Measurements from ENCODE around the gene WDR37. TPM values are rescaled to one million over a fixed set of nuclear protein-coding genes. Genes with fewer than 3 reads are reported as not detected.

WDR37 gene
- polyA plus RNA-seq, 2 donors = 4.3 to 5.0 TPM

- peaks cover 2 to 4% of the 10 kb centered on the region in 2 donors for H3K9me3 ChIP-seq (ENCODE audit: control insufficient read depth in 2 of 2, insufficient read depth in 1 of 2, low read depth in 1 of 2, low read length in 1 of 2)
- no peak overlapping the region for H3K4me3 ChIP-seq (ENCODE audit: low read depth in 1 of 2, low read length in 2 of 2)
- no peak overlapping the region for H3K27ac ChIP-seq (ENCODE audit: low read depth in 2 of 2, low read length in 1 of 2)
- H3K27me3 ChIP-seq (ENCODE audit: control insufficient read depth in 1 of 2, insufficient read depth in 2 of 2, low read length in 2 of 2) = no peaks in the 10 kb centered on the region
- H3K4me1 ChIP-seq (ENCODE audit: control insufficient read depth in 2 of 2, insufficient read depth in 2 of 2, low read length in 1 of 2) = no peaks in the 10 kb centered on the region
- 85% methylated on average over 10 of the region's 10 CpGs for WGBS, 2 donors
- peaks cover 0 to 2% of the 10 kb centered on the region in 2 donors for H3K36me3 ChIP-seq (ENCODE audit: control insufficient read depth in 2 of 2, insufficient read depth in 2 of 2, low read length in 1 of 2)
Measured at GRCh38 chr10:1137499-1138163, 81.4 kb downstream of the WDR37 start.

GRCh38 chr10:1138529-1138928, 82.3 kb downstream of the WDR37 start:
- no peak overlapping the region for H3K4me3 ChIP-seq (ENCODE audit: low read depth in 1 of 2, low read length in 2 of 2)
- no peak overlapping the region for H3K27ac ChIP-seq (ENCODE audit: low read depth in 2 of 2, low read length in 1 of 2)
- WGBS, 2 donors = 84 to 91% methylated on average over 1 of the region's 1 CpG
- peaks cover 2 to 4% of the 10 kb centered on the region in 2 donors for H3K9me3 ChIP-seq (ENCODE audit: control insufficient read depth in 2 of 2, insufficient read depth in 1 of 2, low read depth in 1 of 2, low read length in 1 of 2)
- no peaks in the 10 kb centered on the region for H3K4me1 ChIP-seq (ENCODE audit: control insufficient read depth in 2 of 2, insufficient read depth in 2 of 2, low read length in 1 of 2)
- H3K27me3 ChIP-seq (ENCODE audit: control insufficient read depth in 1 of 2, insufficient read depth in 2 of 2, low read length in 2 of 2) = no peaks in the 10 kb centered on the region
- no peaks in the 10 kb centered on the region for H3K36me3 ChIP-seq (ENCODE audit: control insufficient read depth in 2 of 2, insufficient read depth in 2 of 2, low read length in 1 of 2)

GRCh38 chr10:1141261-1141660, 85.1 kb downstream of the WDR37 start:
- H3K27ac ChIP-seq (ENCODE audit: low read depth in 2 of 2, low read length in 1 of 2) = no peak overlapping the region
- H3K27me3 ChIP-seq (ENCODE audit: control insufficient read depth in 1 of 2, insufficient read depth in 2 of 2, low read length in 2 of 2) = no peaks in the 10 kb centered on the region
- H3K4me3 ChIP-seq (ENCODE audit: low read depth in 1 of 2, low read length in 2 of 2) = no peak overlapping the region
- H3K4me1 ChIP-seq (ENCODE audit: control insufficient read depth in 2 of 2, insufficient read depth in 2 of 2, low read length in 1 of 2) = no peaks in the 10 kb centered on the region
- no peaks in the 10 kb centered on the region for H3K36me3 ChIP-seq (ENCODE audit: control insufficient read depth in 2 of 2, insufficient read depth in 2 of 2, low read length in 1 of 2)
- WGBS, 2 donors = 66 to 67% methylated on average over 7 of the region's 7 CpGs
- peaks cover 3 to 4% of the 10 kb centered on the region in 2 donors for H3K9me3 ChIP-seq (ENCODE audit: control insufficient read depth in 2 of 2, insufficient read depth in 1 of 2, low read depth in 1 of 2, low read length in 1 of 2)

- H3K27ac ChIP-seq (ENCODE audit: low read depth in 2 of 2, low read length in 1 of 2) = no peak overlapping the region
- H3K9me3 ChIP-seq (ENCODE audit: control insufficient read depth in 2 of 2, insufficient read depth in 1 of 2, low read depth in 1 of 2, low read length in 1 of 2) = peaks cover 4% of the 10 kb centered on the region in 2 donors
- no peaks in the 10 kb centered on the region for H3K36me3 ChIP-seq (ENCODE audit: control insufficient read depth in 2 of 2, insufficient read depth in 2 of 2, low read length in 1 of 2)
- H3K4me1 ChIP-seq (ENCODE audit: control insufficient read depth in 2 of 2, insufficient read depth in 2 of 2, low read length in 1 of 2) = no peaks in the 10 kb centered on the region
- H3K27me3 ChIP-seq (ENCODE audit: control insufficient read depth in 1 of 2, insufficient read depth in 2 of 2, low read length in 2 of 2) = no peaks in the 10 kb centered on the region
- no peak overlapping the region for H3K4me3 ChIP-seq (ENCODE audit: low read depth in 1 of 2, low read length in 2 of 2)
- 92 to 95% methylated on average over 11 of the region's 11 CpGs for WGBS, 2 donors
Measured at GRCh38 chr10:1141701-1142100, 85.5 kb downstream of the WDR37 start.

GRCh38 chr10:1142596-1142995, 86.4 kb downstream of the WDR37 start:
- H3K9me3 ChIP-seq (ENCODE audit: control insufficient read depth in 2 of 2, insufficient read depth in 1 of 2, low read depth in 1 of 2, low read length in 1 of 2) = peaks cover 4 to 10% of the 10 kb centered on the region in 2 donors
- no peaks in the 10 kb centered on the region for H3K27me3 ChIP-seq (ENCODE audit: control insufficient read depth in 1 of 2, insufficient read depth in 2 of 2, low read length in 2 of 2)
- H3K4me3 ChIP-seq (ENCODE audit: low read depth in 1 of 2, low read length in 2 of 2) = no peak overlapping the region
- H3K27ac ChIP-seq (ENCODE audit: low read depth in 2 of 2, low read length in 1 of 2) = no peak overlapping the region
- H3K4me1 ChIP-seq (ENCODE audit: control insufficient read depth in 2 of 2, insufficient read depth in 2 of 2, low read length in 1 of 2) = no peaks in the 10 kb centered on the region
- H3K36me3 ChIP-seq (ENCODE audit: control insufficient read depth in 2 of 2, insufficient read depth in 2 of 2, low read length in 1 of 2) = no peaks in the 10 kb centered on the region
- 55 to 60% methylated on average over 3 of the region's 3 CpGs for WGBS, 2 donors

GRCh38 chr10:1147810-1148209, 91.6 kb downstream of the WDR37 start:
- Histone ChIP-seq H3K4me1 (ENCODE audit: control insufficient read depth in 2 of 2, insufficient read depth in 2 of 2, low read length in 1 of 2) (peaks cover 0 to 6% of the 10 kb centered on the region in 2 donors), H3K36me3 (ENCODE audit: control insufficient read depth in 2 of 2, insufficient read depth in 2 of 2, low read length in 1 of 2) (no peaks in the 10 kb centered on the region), H3K27ac (ENCODE audit: low read depth in 2 of 2, low read length in 1 of 2) (no peak overlapping the region), H3K27me3 (ENCODE audit: control insufficient read depth in 1 of 2, insufficient read depth in 2 of 2, low read length in 2 of 2) (no peaks in the 10 kb centered on the region), H3K9me3 (ENCODE audit: control insufficient read depth in 2 of 2, insufficient read depth in 1 of 2, low read depth in 1 of 2, low read length in 1 of 2) (peaks cover 0 to 8% of the 10 kb centered on the region in 2 donors), H3K4me3 (ENCODE audit: low read depth in 1 of 2, low read length in 2 of 2) (no peak overlapping the region)
- 61 to 69% methylated on average over 5 of the region's 5 CpGs for WGBS, 2 donors

GRCh38 chr10:1148855-1149605, 92.8 kb downstream of the WDR37 start:
- Histone ChIP-seq H3K27me3 (ENCODE audit: control insufficient read depth in 1 of 2, insufficient read depth in 2 of 2, low read length in 2 of 2) (no peaks in the 10 kb centered on the region), H3K9me3 (ENCODE audit: control insufficient read depth in 2 of 2, insufficient read depth in 1 of 2, low read depth in 1 of 2, low read length in 1 of 2) (peaks cover 0 to 8% of the 10 kb centered on the region in 2 donors), H3K4me3 (ENCODE audit: low read depth in 1 of 2, low read length in 2 of 2) (no peak overlapping the region), H3K27ac (ENCODE audit: low read depth in 2 of 2, low read length in 1 of 2) (no peak overlapping the region), H3K4me1 (ENCODE audit: control insufficient read depth in 2 of 2, insufficient read depth in 2 of 2, low read length in 1 of 2) (peaks cover 0 to 6% of the 10 kb centered on the region in 2 donors), H3K36me3 (ENCODE audit: control insufficient read depth in 2 of 2, insufficient read depth in 2 of 2, low read length in 1 of 2) (no peaks in the 10 kb centered on the region)
- WGBS, 2 donors = 92 to 93% methylated on average over 17 of the region's 17 CpGs

GRCh38 chr10:1149793-1150637, 93.8 kb downstream of the WDR37 start:
- Histone ChIP-seq H3K27ac (ENCODE audit: low read depth in 2 of 2, low read length in 1 of 2) (no peak overlapping the region), H3K36me3 (ENCODE audit: control insufficient read depth in 2 of 2, insufficient read depth in 2 of 2, low read length in 1 of 2) (no peaks in the 10 kb centered on the region), H3K4me1 (ENCODE audit: control insufficient read depth in 2 of 2, insufficient read depth in 2 of 2, low read length in 1 of 2) (peaks cover 0 to 6% of the 10 kb centered on the region in 2 donors), H3K4me3 (ENCODE audit: low read depth in 1 of 2, low read length in 2 of 2) (no peak overlapping the region), H3K9me3 (ENCODE audit: control insufficient read depth in 2 of 2, insufficient read depth in 1 of 2, low read depth in 1 of 2, low read length in 1 of 2) (peaks cover 0 to 8% of the 10 kb centered on the region in 2 donors), H3K27me3 (ENCODE audit: control insufficient read depth in 1 of 2, insufficient read depth in 2 of 2, low read length in 2 of 2) (no peaks in the 10 kb centered on the region)
- 71 to 73% methylated on average over 23 of the region's 23 CpGs for WGBS, 2 donors

- Histone ChIP-seq H3K27ac (ENCODE audit: low read depth in 2 of 2, low read length in 1 of 2) (no peak overlapping the region), H3K27me3 (ENCODE audit: control insufficient read depth in 1 of 2, insufficient read depth in 2 of 2, low read length in 2 of 2) (no peaks in the 10 kb centered on the region), H3K9me3 (ENCODE audit: control insufficient read depth in 2 of 2, insufficient read depth in 1 of 2, low read depth in 1 of 2, low read length in 1 of 2) (peaks cover 0 to 8% of the 10 kb centered on the region in 2 donors), H3K4me3 (ENCODE audit: low read depth in 1 of 2, low read length in 2 of 2) (no peak overlapping the region), H3K4me1 (ENCODE audit: control insufficient read depth in 2 of 2, insufficient read depth in 2 of 2, low read length in 1 of 2) (peaks cover 0 to 6% of the 10 kb centered on the region in 2 donors), H3K36me3 (ENCODE audit: control insufficient read depth in 2 of 2, insufficient read depth in 2 of 2, low read length in 1 of 2) (no peaks in the 10 kb centered on the region)
- WGBS, 2 donors = 88% methylated on average over 13 of the region's 13 CpGs
Measured at GRCh38 chr10:1150638-1150955, 94.4 kb downstream of the WDR37 start.

All from esophagus (tissue), 2 donors.